OCI-LY7 (cell line): Measurements from ENCODE around the gene ZNF79. TPM values are rescaled to one million over a fixed set of nuclear protein-coding genes. Genes with fewer than 3 reads are reported as not detected.

Experiments
- BruUV-seq: library from RNA; stranded (reverse); fragments of 400-500 nt; replicated peaks from 2 replicates; lab custom pipeline; 2021; lab: Mats Ljungman, UMichigan
- CTCF ChIA-PET: fragments of 300-600 bp; sonication (Branson Sonifier 250); formaldehyde crosslinking; loops from one replicate; lab custom pipeline; 2022; ENCODE audit warnings: antibody characterized with exemption; ENCODE audit not compliant: unreplicated experiment; lab: Charles Lee
- POLR2A ChIA-PET: fragments of 300-600 bp; sonication (Branson Sonifier 250); formaldehyde crosslinking; loops from one replicate; lab custom pipeline; 2022; ENCODE audit warnings: antibody characterized with exemption; lab: Charles Lee
- DNase-seq: peaks from one replicate; pipeline ENCODE4 v3.0.0-alpha.2; 2015; ENCODE audit warnings: low spot score
- H2AFZ ChIP-seq: fragments of 200-600 bp; sonication (generic), shearing (Covaris generic); 2 replicates; pipeline ENCODE4 v1.6.1; 2014; ENCODE audit warnings: mild to moderate bottlenecking, antibody characterized with exemption, low read length, moderate library complexity
- H3K27ac ChIP-seq: fragments of 200-600 bp; sonication (generic); 2 replicates; pipeline ENCODE4 v1.5.1; 2014; ENCODE audit warnings: mixed run types, low read depth, mild to moderate bottlenecking, moderate library complexity, low read length, inconsistent platforms; ENCODE audit not compliant: poor library complexity, severe bottlenecking
- H3K36me3 ChIP-seq: fragments of 200-600 bp; sonication (generic); 2 replicates; pipeline ENCODE4 v1.6.1; 2014; ENCODE audit warnings: mild to moderate bottlenecking, antibody characterized with exemption, low read length, moderate library complexity, mixed read lengths; ENCODE audit not compliant: insufficient read depth
- H3K4me1 ChIP-seq: fragments of 200-600 bp; sonication (generic); 2 replicates; pipeline ENCODE4 v1.5.1; 2014; ENCODE audit warnings: mild to moderate bottlenecking, low read length; ENCODE audit not compliant: insufficient read depth, poor library complexity, severe bottlenecking
- H3K4me2 ChIP-seq: fragments of 200-600 bp; sonication (generic); 2 replicates; pipeline ENCODE4 v1.6.1; 2014; ENCODE audit warnings: mild to moderate bottlenecking, low read length
- H3K4me3 ChIP-seq: fragments of 200-600 bp; sonication (generic); 2 replicates; pipeline ENCODE4 v1.5.1; 2014; ENCODE audit warnings: mild to moderate bottlenecking, low read depth, low read length; ENCODE audit not compliant: poor library complexity, severe bottlenecking
- H3K79me2 ChIP-seq: fragments of 200-600 bp; sonication (generic); 2 replicates; pipeline ENCODE4 v1.6.1; 2016; ENCODE audit warnings: low read depth, mild to moderate bottlenecking, low read length, moderate library complexity, mixed read lengths; ENCODE audit not compliant: insufficient read depth
- H3K9me2 ChIP-seq: fragments of 200-600 bp; sonication (generic); 2 replicates; pipeline ENCODE4 v1.6.1; 2016; ENCODE audit warnings: mild to moderate bottlenecking, low read length, mixed read lengths; ENCODE audit not compliant: insufficient read depth
- H3K9me3 ChIP-seq: fragments of 200-600 bp; sonication (generic); 2 replicates; pipeline ENCODE4 v1.6.1; 2014; ENCODE audit warnings: mild to moderate bottlenecking, mixed run types, low read length, mixed read lengths
- H4K20me1 ChIP-seq: fragments of 200-600 bp; sonication (generic); 2 replicates; pipeline ENCODE4 v1.6.1; 2014; ENCODE audit warnings: mild to moderate bottlenecking, antibody characterized with exemption, low read length, moderate library complexity, mixed read lengths; ENCODE audit not compliant: insufficient read depth
- CTCF ChIP-seq: fragments of 200-600 bp; sonication (generic); conservative IDR thresholded peaks from 2 replicates; pipeline ENCODE4 v1.5.1; 2014; ENCODE audit warnings: mild to moderate bottlenecking, antibody characterized with exemption, low read length, moderate library complexity, mixed read lengths
- EZH2phosphoT487 ChIP-seq: fragments of 200-600 bp; sonication (generic); IDR thresholded peaks from 2 replicates; pipeline ENCODE4 v1.6.1; 2018; ENCODE audit warnings: low read depth, borderline replicate concordance, mild to moderate bottlenecking, mixed run types, antibody characterized with exemption, low read length, moderate library complexity, mixed read lengths
- intact Hi-C: fragments of 100-400 bp; cut with micrococcal nuclease; formaldehyde crosslinking; loops from one replicate; pipeline ENCODE4 v1.10.0; 2022; ENCODE audit not compliant: unreplicated experiment
- total RNA-seq, 2 experiments: library from RNA; depleted of rRNA in 1 of 2; stranded (reverse); fragments of >200 nt in 1 of 2; shearing (Covaris generic) in 1 of 2; gene quantifications; 2 replicates each; pipeline ENCODE4 v1.2.3, GENCODE V29; 2014 to 2022

Gene ZNF79
- total RNA-seq, 2 experiments from 2014 or later = 9.4 to 14.9 TPM

GRCh38 chr9:127444921-127445850 lies 21.0 kb downstream of the ZNF79 start:
- Histone ChIP-seq H2AFZ (no peak overlapping the region), H3K4me2 (no peak overlapping the region), H3K4me3 (no peak overlapping the region), H3K4me1 (peaks cover 23% of the 10 kb centered on the region), H3K9me3 (no peaks in the 10 kb centered on the region), H3K9me2 (no peaks in the 10 kb centered on the region), H3K27ac (peak overlapping the region; percentile 1), H4K20me1 (peaks cover 27% of the 10 kb centered on the region), H3K36me3 (peaks cover 86% of the 10 kb centered on the region), H3K79me2 (peaks cover 29% of the 10 kb centered on the region)
- peak; percentile 20 for DNase-seq
- CTCF ChIA-PET = no interaction called here
- TSS peak; percentile 53 for BruUV-seq
- TF ChIP-seq CTCF = no peak
- TF ChIP-seq EZH2phosphoT487 = no peak
- intact Hi-C loops = no loop called here
- POLR2A ChIA-PET = no interaction called here

DNA sequence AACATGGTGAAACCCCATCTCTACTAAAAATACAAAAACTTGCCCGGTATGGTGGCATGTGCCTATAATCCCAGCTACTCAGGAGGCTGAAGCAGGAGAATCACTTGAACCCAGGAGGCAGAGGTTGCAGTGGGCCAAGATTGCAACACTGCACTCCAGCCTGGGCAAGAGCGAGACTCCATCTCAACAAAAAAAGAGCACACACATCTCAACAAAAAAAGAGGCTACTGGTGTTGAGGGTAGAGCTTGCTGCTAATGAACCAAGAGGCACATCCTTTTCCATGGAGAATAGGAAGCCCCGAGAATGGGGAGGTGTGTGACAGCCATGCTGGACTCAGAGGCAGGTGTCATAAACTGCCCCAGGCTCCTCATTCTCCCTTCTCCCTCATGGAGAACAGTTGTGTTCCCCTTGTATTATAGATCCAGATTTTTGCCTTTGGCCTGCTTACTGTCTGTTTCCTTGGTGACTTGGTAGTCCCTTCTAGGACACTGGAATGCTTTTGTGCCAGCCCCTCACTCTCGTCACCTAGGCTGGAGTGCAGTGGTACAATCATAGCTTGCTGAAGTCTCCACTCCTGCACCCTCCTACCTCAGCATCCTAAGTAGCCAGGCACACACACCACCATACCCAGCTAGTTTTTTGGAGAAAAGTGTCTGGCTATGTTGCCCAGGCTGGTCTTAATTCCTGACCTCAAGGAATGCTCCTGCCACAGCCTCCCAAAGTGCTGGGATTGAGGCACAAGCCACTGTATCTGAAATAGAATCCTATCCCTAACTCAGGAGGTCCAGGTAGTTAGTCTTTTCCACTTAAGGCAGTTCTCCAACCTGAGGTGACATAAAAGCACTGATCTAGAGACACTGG lies 21.9 kb downstream of the ZNF79 start:
- CTCF ChIA-PET = no interaction called here

More for the DNA sequence above, 21.9 kb downstream of the ZNF79 start:
- Histone ChIP-seq H3K36me3 (peaks cover 86% of the 10 kb centered on the region), H2AFZ (no peak overlapping the region), H3K4me2 (no peak overlapping the region), H3K4me1 (peaks cover 23% of the 10 kb centered on the region), H4K20me1 (peaks cover 36% of the 10 kb centered on the region), H3K79me2 (peaks cover 38% of the 10 kb centered on the region), H3K9me3 (no peaks in the 10 kb centered on the region), H3K27ac (peak overlapping the region; percentile 34), H3K4me3 (no peak overlapping the region), H3K9me2 (no peaks in the 10 kb centered on the region)
- POLR2A ChIA-PET = interaction anchor here (0.7 kb wide), 1 partner anchor 50 kb away, joined by 3 read pairs; no protein-coding TSS in a partner anchor
- peak; percentile 12 for DNase-seq
- intact Hi-C loops = no loop called here
- BruUV-seq = no TSS peak
- TF ChIP-seq EZH2phosphoT487 = no peak
- TF ChIP-seq CTCF = no peak
